ENCODE measurements around the gene NIN. TPM values are rescaled to one million over a fixed set of nuclear protein-coding genes. Genes with fewer than 3 reads are reported as not detected.

NIN gene
- total RNA-seq, 1 experiment from 2014 or later, result 37.1 TPM

DNA sequence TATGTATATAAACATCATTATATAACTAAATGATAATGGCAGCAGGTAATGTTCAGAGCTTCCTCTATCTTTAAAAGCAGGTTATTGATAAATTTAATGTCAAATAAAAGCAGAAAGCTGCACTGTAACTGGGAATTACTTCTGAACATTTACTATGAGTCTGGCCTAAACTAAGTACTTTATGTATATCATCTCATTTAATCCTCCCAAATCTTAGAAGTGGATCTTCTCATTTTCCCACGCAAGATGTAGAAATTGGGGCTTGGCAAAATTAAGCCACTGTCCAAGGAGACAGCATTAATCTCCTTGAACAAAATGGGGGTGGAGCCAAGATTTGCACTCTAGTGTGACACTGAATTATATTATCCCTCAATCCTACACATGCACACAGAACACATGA, 5.7 kb downstream of the NIN start:
- no peak for ATAC-seq
- no peaks in the 10 kb centered on the region for H3K9me3 ChIP-seq (ENCODE audit: control insufficient read depth, insufficient read depth, low read depth, low read length)
- no TSS peak for BruUV-seq (replicated peaks)
- intact Hi-C loops (cut with micrococcal nuclease; ENCODE audit: unreplicated experiment) (no loop called here), in situ Hi-C loops (cut with HindIII; ENCODE audit: low pct_unique_long_range_greater_than_20kb, low sequenced_read_pairs) (no loop called here)
- peaks cover 9% of the 10 kb centered on the region; the same call in 1 of the 2 replicates for H3K4me1 ChIP-seq (ENCODE audit: control insufficient read depth, insufficient read depth, low read length)
- no peak overlapping the region for H3K4me3 ChIP-seq (ENCODE audit: low read depth in 2 of 2, low read length in 2 of 2)
- TF ChIP-seq POLR2AphosphoS5 (IDR thresholded peaks at IDR 0.05; ENCODE audit: low read depth, low read length), result no peak
- TF ChIP-seq TCF7L2 (IDR thresholded peaks at IDR 0.05; ENCODE audit: low read depth, low read length), result no peak
- no peak for TF ChIP-seq REST (IDR thresholded peaks at IDR 0.05; ENCODE audit: insufficient read depth in 1 of 2, low read depth in 2 of 2, low read length in 1 of 2)
- TF ChIP-seq CTCF (IDR thresholded peaks at IDR 0.05), result no peak
- TF ChIP-seq SIN3A (IDR thresholded peaks at IDR 0.05; ENCODE audit: borderline replicate concordance, insufficient read depth, low read depth, low read length), result no peak
- no peak for DNase-seq (ENCODE audit: low read depth, low spot score)
- POLR2A ChIA-PET, result no interaction called here
- no peaks in the 10 kb centered on the region for H3K27me3 ChIP-seq (ENCODE audit: control insufficient read depth, insufficient read depth, low read length)
- H3K27ac ChIP-seq (ENCODE audit: low read length), result no peak overlapping the region
- CTCF ChIA-PET, result no interaction called here
- no peaks in the 10 kb centered on the region for H3K36me3 ChIP-seq (ENCODE audit: control insufficient read depth, insufficient read depth, low read length)

- peaks cover 9% of the 10 kb centered on the region; the same call in 1 of the 2 replicates for H3K4me1 ChIP-seq (ENCODE audit: control insufficient read depth, insufficient read depth, low read length)
- ChIA-PET CTCF (interaction anchor here (0.6 kb wide), 1 partner anchor 36 kb away, joined by 3 read pairs; no protein-coding TSS in a partner anchor), POLR2A (no interaction called here)
- TF ChIP-seq SIN3A (IDR thresholded peaks at IDR 0.05; ENCODE audit: borderline replicate concordance, insufficient read depth, low read depth, low read length), result no peak
- TF ChIP-seq POLR2AphosphoS5 (IDR thresholded peaks at IDR 0.05; ENCODE audit: low read depth, low read length), result no peak
- TF ChIP-seq REST (IDR thresholded peaks at IDR 0.05; ENCODE audit: insufficient read depth in 1 of 2, low read depth in 2 of 2, low read length in 1 of 2), result no peak
- TF ChIP-seq CTCF (IDR thresholded peaks at IDR 0.05), result no peak
- TF ChIP-seq TCF7L2 (IDR thresholded peaks at IDR 0.05; ENCODE audit: low read depth, low read length), result no peak
- H3K9me3 ChIP-seq (ENCODE audit: control insufficient read depth, insufficient read depth, low read depth, low read length), result no peaks in the 10 kb centered on the region
- no TSS peak for BruUV-seq (replicated peaks)
- intact Hi-C loops (cut with micrococcal nuclease; ENCODE audit: unreplicated experiment) (no loop called here), in situ Hi-C loops (cut with HindIII; ENCODE audit: low pct_unique_long_range_greater_than_20kb, low sequenced_read_pairs) (no loop called here)
- no peaks in the 10 kb centered on the region for H3K27me3 ChIP-seq (ENCODE audit: control insufficient read depth, insufficient read depth, low read length)
- no peak for DNase-seq (ENCODE audit: low read depth, low spot score)
- ATAC-seq, result no peak
- H3K27ac ChIP-seq (ENCODE audit: low read length), result no peak overlapping the region; the same call in 1 of the 2 replicates
- no peaks in the 10 kb centered on the region for H3K36me3 ChIP-seq (ENCODE audit: control insufficient read depth, insufficient read depth, low read length)
- H3K4me3 ChIP-seq (ENCODE audit: low read depth in 2 of 2, low read length in 2 of 2), result no peak overlapping the region
Measured at GRCh38 chr14:50823762-50824636, 7.0 kb downstream of the NIN start.
